ENCODE measurements around the gene ZNF45. TPM values are rescaled to one million over a fixed set of nuclear protein-coding genes. Genes with fewer than 3 reads are reported as not detected.

Gene ZNF45
- total RNA-seq, 2 donors from 2014 or later = 8.0 to 19.8 TPM

DNA sequence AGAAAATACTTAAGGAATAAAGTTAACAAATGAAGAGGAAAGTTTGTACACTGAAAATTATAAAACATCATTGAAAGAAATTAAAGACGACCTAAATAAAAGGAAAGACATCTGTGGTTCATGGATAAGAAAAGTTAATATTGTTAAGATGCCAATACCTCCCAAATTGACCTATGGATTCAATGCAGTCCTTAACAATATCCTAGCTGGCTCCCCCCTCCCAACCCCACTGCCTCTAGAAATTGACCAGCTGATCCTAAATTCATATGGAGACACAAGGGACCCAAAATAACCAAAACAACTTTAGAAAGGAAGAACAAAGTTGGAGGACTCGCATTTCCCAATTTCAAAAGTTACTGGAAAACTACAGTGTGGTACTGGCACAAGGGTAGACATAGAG is 28.3 kb downstream of the ZNF45 start:
- DNase-seq (no peak), ATAC-seq (no peak)
- Histone ChIP-seq H3K36me3 (replicated peaks in 1 of 2; ENCODE audit: insufficient read depth in 1 of 2, low read depth in 2 of 2) (no peaks in the 10 kb centered on the region), H3K4me3 (no peak overlapping the region), H3K9me3 (peaks cover 0 to 56% (median 0%) of the 10 kb centered on the region in 3 donors), H3K27ac (no peak overlapping the region), H3K27me3 (no peaks in the 10 kb centered on the region), H3K4me1 (peaks cover 5% of the 10 kb centered on the region)
- no peak for TF ChIP-seq CTCF (IDR thresholded peaks at IDR 0.05)
- no peak for TF ChIP-seq POLR2A (IDR thresholded peaks at IDR 0.05)
- 89% methylated on average over 2 of the region's 2 CpGs for WGBS, 2 donors
- intact Hi-C loops (cut with DNase I) = no loop called here

GRCh38 chr19:43905897-43906296 is 29.2 kb downstream of the ZNF45 start:
- TF ChIP-seq POLR2A (IDR thresholded peaks at IDR 0.05) (no peak), CTCF (IDR thresholded peaks at IDR 0.05) (no peak)
- no peak for ATAC-seq

GRCh38 chr19:43902399-43902798 is 32.7 kb downstream of the ZNF45 start:
- 82 to 89% methylated on average over 4 of the region's 4 CpGs for WGBS, 2 donors
- no peak for TF ChIP-seq CTCF (IDR thresholded peaks at IDR 0.05)
- Histone ChIP-seq H3K4me1 (peaks cover 12% of the 10 kb centered on the region), H3K27ac (no peak overlapping the region), H3K36me3 (replicated peaks in 1 of 2; ENCODE audit: insufficient read depth in 1 of 2, low read depth in 2 of 2) (peaks cover 0 to 7% of the 10 kb centered on the region in 2 donors), H3K9me3 (peaks cover 0 to 50% (median 0%) of the 10 kb centered on the region in 3 donors), H3K27me3 (no peaks in the 10 kb centered on the region), H3K4me3 (peak overlapping the region in 1 of 2 donors; percentile 40)
- intact Hi-C loops (cut with DNase I) = no loop called here
- DNase-seq = no peak
- no peak for ATAC-seq

More at GRCh38 chr19:43905897-43906296, 29.2 kb downstream of the ZNF45 start:
- Histone ChIP-seq H3K4me3 (no peak overlapping the region), H3K36me3 (replicated peaks in 1 of 2; ENCODE audit: insufficient read depth in 1 of 2, low read depth in 2 of 2) (no peaks in the 10 kb centered on the region), H3K27me3 (no peaks in the 10 kb centered on the region), H3K4me1 (peaks cover 9% of the 10 kb centered on the region), H3K9me3 (peaks cover 0 to 56% (median 0%) of the 10 kb centered on the region in 3 donors), H3K27ac (no peak overlapping the region)
- intact Hi-C loops (cut with DNase I) = no loop called here
- 97 to 98% methylated on average over 5 of the region's 5 CpGs for WGBS, 2 donors
- no peak for DNase-seq

- ATAC-seq (peak; percentile 86), DNase-seq (peak; percentile 77 to 88 (median 85))
- peak overlapping the region; percentile 24 to 40 for H3K4me3 ChIP-seq
- H3K27ac ChIP-seq = no peak overlapping the region
- H3K4me1 ChIP-seq = peaks cover 12% of the 10 kb centered on the region
- intact Hi-C loops (cut with DNase I) = no loop called here
- TF ChIP-seq CTCF (IDR thresholded peaks at IDR 0.05) (no peak), POLR2A (IDR thresholded peaks at IDR 0.05) (no peak)
- peaks cover 0 to 46% (median 0%) of the 10 kb centered on the region in 3 donors for H3K9me3 ChIP-seq
- no peaks in the 10 kb centered on the region for H3K27me3 ChIP-seq
- peaks cover 0 to 7% of the 10 kb centered on the region in 2 donors for H3K36me3 ChIP-seq (replicated peaks in 1 of 2; ENCODE audit: insufficient read depth in 1 of 2, low read depth in 2 of 2)
- WGBS, 2 donors = 14 to 29% methylated on average over 10 to 39 of the region's 39 CpGs
Measured at GRCh38 chr19:43901395-43902390, 33.4 kb downstream of the ZNF45 start.
